ENCODE results near the gene UTP14A.

UTP14A gene

GRCh38 chrX:129963729-129964128 lies 57.8 kb downstream of the UTP14A start:
- no peak for DNase-seq
- no peak overlapping the region for H3K4me2 ChIP-seq (ENCODE audit: low read depth, low read length)
- no peaks in the 10 kb centered on the region for H3K36me3 ChIP-seq (replicated peaks; ENCODE audit: insufficient read depth, low read length)
- peaks cover 5% of the 10 kb centered on the region for H3K4me1 ChIP-seq (ENCODE audit: low read length)
- H3K27me3 ChIP-seq (replicated peaks; ENCODE audit: insufficient read depth, low read length), result no peaks in the 10 kb centered on the region
- no peaks in the 10 kb centered on the region; the same call in 1 of the 2 replicates for H3F3A ChIP-seq (ENCODE audit: insufficient read depth, low read length)
- H2AFZ ChIP-seq (ENCODE audit: low read length), result no peak overlapping the region
- H3K27ac ChIP-seq (ENCODE audit: low read length), result no peak overlapping the region
- no peak overlapping the region for H3K9ac ChIP-seq (ENCODE audit: low read length)
- no peaks in the 10 kb centered on the region for H3K9me2 ChIP-seq (replicated peaks; ENCODE audit: insufficient read depth, low read length)
- H3K9me3 ChIP-seq (replicated peaks; ENCODE audit: insufficient read depth, low read length), result no peaks in the 10 kb centered on the region
- TF ChIP-seq EZH2phosphoT487 (IDR thresholded peaks at IDR 0.05; ENCODE audit: low read length) (no peak), CTCF (IDR thresholded peaks at IDR 0.05; ENCODE audit: low read length) (no peak), EZH2 (optimal IDR thresholded peaks at IDR 0.05; ENCODE audit: low read depth, low read length) (no peak)
- H4K20me1 ChIP-seq (ENCODE audit: insufficient read depth, low read length), result no peaks in the 10 kb centered on the region
- H3K79me2 ChIP-seq (ENCODE audit: low read length), result no peaks in the 10 kb centered on the region
- no peak overlapping the region for H3K4me3 ChIP-seq (ENCODE audit: low read length)

GRCh38 chrX:129965166-129965565 lies 59.2 kb downstream of the UTP14A start:
- no peak for TF ChIP-seq EZH2 (optimal IDR thresholded peaks at IDR 0.05; ENCODE audit: low read depth, low read length)
- no peak for TF ChIP-seq CTCF (IDR thresholded peaks at IDR 0.05; ENCODE audit: low read length)
- no peak for TF ChIP-seq EZH2phosphoT487 (IDR thresholded peaks at IDR 0.05; ENCODE audit: low read length)
- peaks cover 5% of the 10 kb centered on the region for H3K4me1 ChIP-seq (ENCODE audit: low read length)
- no peak for DNase-seq
- no peaks in the 10 kb centered on the region for H3K9me2 ChIP-seq (replicated peaks; ENCODE audit: insufficient read depth, low read length)
- no peak overlapping the region for H3K4me2 ChIP-seq (ENCODE audit: low read depth, low read length)
- no peaks in the 10 kb centered on the region for H3K36me3 ChIP-seq (replicated peaks; ENCODE audit: insufficient read depth, low read length)
- H3K9me3 ChIP-seq (replicated peaks; ENCODE audit: insufficient read depth, low read length), result no peaks in the 10 kb centered on the region
- no peaks in the 10 kb centered on the region; the same call in 1 of the 2 replicates for H3F3A ChIP-seq (ENCODE audit: insufficient read depth, low read length)
- no peak overlapping the region for H3K9ac ChIP-seq (ENCODE audit: low read length)
- H3K27me3 ChIP-seq (replicated peaks; ENCODE audit: insufficient read depth, low read length), result no peaks in the 10 kb centered on the region
- H3K79me2 ChIP-seq (ENCODE audit: low read length), result no peaks in the 10 kb centered on the region
- no peaks in the 10 kb centered on the region for H4K20me1 ChIP-seq (ENCODE audit: insufficient read depth, low read length)
- no peak overlapping the region for H2AFZ ChIP-seq (ENCODE audit: low read length)
- no peak overlapping the region for H3K4me3 ChIP-seq (ENCODE audit: low read length)
- H3K27ac ChIP-seq (ENCODE audit: low read length), result no peak overlapping the region

- Histone ChIP-seq H3K4me1 (ENCODE audit: low read length) (no peaks in the 10 kb centered on the region), H3K9ac (ENCODE audit: low read length) (no peak overlapping the region), H3K79me2 (ENCODE audit: low read length) (no peaks in the 10 kb centered on the region), H3K27me3 (replicated peaks; ENCODE audit: insufficient read depth, low read length) (no peaks in the 10 kb centered on the region), H3K4me3 (ENCODE audit: low read length) (no peak overlapping the region), H2AFZ (ENCODE audit: low read length) (no peak overlapping the region), H4K20me1 (ENCODE audit: insufficient read depth, low read length) (no peaks in the 10 kb centered on the region), H3F3A (ENCODE audit: insufficient read depth, low read length) (no peaks in the 10 kb centered on the region), H3K9me3 (replicated peaks; ENCODE audit: insufficient read depth, low read length) (no peaks in the 10 kb centered on the region), H3K4me2 (ENCODE audit: low read depth, low read length) (no peak overlapping the region), H3K9me2 (replicated peaks; ENCODE audit: insufficient read depth, low read length) (no peaks in the 10 kb centered on the region), H3K36me3 (replicated peaks; ENCODE audit: insufficient read depth, low read length) (no peaks in the 10 kb centered on the region), H3K27ac (ENCODE audit: low read length) (no peak overlapping the region)
- no peak for TF ChIP-seq EZH2phosphoT487 (IDR thresholded peaks at IDR 0.05; ENCODE audit: low read length)
- no peak for TF ChIP-seq EZH2 (optimal IDR thresholded peaks at IDR 0.05; ENCODE audit: low read depth, low read length)
- no peak for TF ChIP-seq CTCF (IDR thresholded peaks at IDR 0.05; ENCODE audit: low read length)
- no peak for DNase-seq
These were observed 63.0 kb downstream of the UTP14A start for GRCh38 chrX:129968968-129969367.

Measured in MM.1S (cell line).